K562 (cell line): ENCODE measurements around the gene GFOD1. TPM values are rescaled to one million over a fixed set of nuclear protein-coding genes. Genes with fewer than 3 reads are reported as not detected.

Experiments
- ARID3B ChIP-seq: fragments of 250-450 bp; sonication (Bioruptor Pico); IDR thresholded peaks from 2 replicates; pipeline ENCODE4 v1.4.0; 2020; ENCODE audit warnings: borderline replicate concordance
- ATF7 ChIP-seq: fragments of 450-650 bp; IDR thresholded peaks from 2 replicates; pipeline ENCODE4 v1.7.1; 2014; ENCODE audit warnings: mild to moderate bottlenecking, moderate library complexity
- BCLAF1 ChIP-seq, 2 experiments: fragments of 450-650 bp in 1 of 2; IDR thresholded peaks; 2 replicates each; pipeline ENCODE4 v1.6.1; 2011 to 2017; ENCODE audit warnings: low read depth in 2 of 2, antibody characterized with exemption in 1 of 2, borderline replicate concordance in 1 of 2, low read length in 1 of 2, mild to moderate bottlenecking in 1 of 2, mixed read lengths in 1 of 2; ENCODE audit not compliant: control insufficient read depth in 1 of 2
- CREBBP ChIP-seq: IDR thresholded peaks from one replicate; pipeline ENCODE4 v1.6.1; 2012; ENCODE audit warnings: low read depth, mild to moderate bottlenecking, control low read depth, inconsistent platforms, low read length
- CTBP1 ChIP-seq: fragments of 450-650 bp; IDR thresholded peaks from 2 replicates; pipeline ENCODE4 v1.6.1; 2016; ENCODE audit warnings: borderline replicate concordance
- EGR1 ChIP-seq: fragments of 450-650 bp; conservative IDR thresholded peaks from 2 replicates; pipeline ENCODE4 v1.6.1; 2017; ENCODE audit warnings: mild to moderate bottlenecking
- FOXA3 ChIP-seq, 2 experiments: fragments of 450-650 bp in 1 of 2; sonication (generic) in 1 of 2; formaldehyde crosslinking; IDR thresholded peaks in 1 of 2; conservative IDR thresholded peaks in 1 of 2; 2 replicates each; pipeline versions ENCODE4 v1.4.0 to v1.8.0; 2020 to 2022; ENCODE audit warnings: mild to moderate bottlenecking in 2 of 2, missing genetic modification reagents in 1 of 2
- MCM3 ChIP-seq: fragments of 450-650 bp; IDR thresholded peaks from 2 replicates; pipeline ENCODE4 v1.6.1; 2016
- NFRKB ChIP-seq: fragments of 450-650 bp; IDR thresholded peaks from 2 replicates; pipeline ENCODE4 v1.6.1; 2016; ENCODE audit warnings: low read depth
- RBM39 ChIP-seq: fragments of 200-400 bp; formaldehyde crosslinking; optimal IDR thresholded peaks from 2 replicates; pipeline ENCODE3; 2018; ENCODE audit warnings: low read depth, low read length
- TCF3 ChIP-seq: sonication (generic); formaldehyde crosslinking; IDR thresholded peaks from 2 replicates; pipeline ENCODE4 v1.4.0; 2020; ENCODE audit warnings: mild to moderate bottlenecking, missing genetic modification reagents
- ZFP1 ChIP-seq: fragments of 450-650 bp; formaldehyde crosslinking; IDR thresholded peaks from 2 replicates; pipeline ENCODE4 v1.4.0; 2020; ENCODE audit warnings: mild to moderate bottlenecking, mixed read lengths
- ZNF253 ChIP-seq: fragments of 250-450 bp; sonication (Bioruptor Pico); conservative IDR thresholded peaks from 2 replicates; pipeline ENCODE4 v1.6.1; 2021; ENCODE audit warnings: mild to moderate bottlenecking
- ZNF347 ChIP-seq: fragments of 450-650 bp; formaldehyde crosslinking; IDR thresholded peaks from 2 replicates; pipeline ENCODE4 v1.4.0; 2020; ENCODE audit warnings: low read depth, mild to moderate bottlenecking, moderate library complexity
- ZNF436 ChIP-seq: fragments of 250-450, 450-650 bp; sonication (Bioruptor Pico); formaldehyde crosslinking; IDR thresholded peaks from 2 replicates; pipeline ENCODE4 v1.7.0; 2020; ENCODE audit warnings: mild to moderate bottlenecking
- ZNF551 ChIP-seq: fragments of 250-450 bp; sonication (Bioruptor Pico); IDR thresholded peaks from 2 replicates; pipeline ENCODE4 v1.5.0; 2021; ENCODE audit warnings: mild to moderate bottlenecking, moderate library complexity
- ZNF583 ChIP-seq: fragments of 250-450 bp; sonication (Bioruptor Pico); IDR thresholded peaks from 2 replicates; pipeline ENCODE4 v1.4.0; 2020
- ZNF76 ChIP-seq: fragments of 250-450 bp; sonication (Bioruptor Pico); IDR thresholded peaks from 2 replicates; pipeline ENCODE4 v1.4.0; 2020; ENCODE audit warnings: mild to moderate bottlenecking, moderate library complexity, borderline replicate concordance
- polyA plus RNA-seq, 8 experiments: library from polyadenylated mRNA; depleted of rRNA in 4 of 8; stranded (reverse) in 5 of 8; unstranded in 3 of 8; fragments of >200 nt; fragmentation: Nextera tagmentation in 2 of 8; fragmentation: Illumina TruSeq in 1 of 8; extraction: Ambion mirVana in 2 of 8; extraction: Trizol in 1 of 8; gene quantifications; 2 replicates each; pipeline versions ENCODE4 v1.2.1 to v1.2.3, GENCODE V29; 2011 to 2014; ENCODE audit warnings: inconsistent platforms in 1 of 8, missing spikeins in 1 of 8
- total RNA-seq, 7 experiments: library from RNA; depleted of rRNA in 6 of 7; stranded (reverse); fragments of >200 nt in 6 of 7; fragmentation: Illumina TruSeq in 2 of 7; extraction: Trizol in 2 of 7; gene quantifications; 2 replicates each; pipeline versions ENCODE4 v1.2.1 to v1.2.3, GENCODE V29; 2011 to 2021; ENCODE audit warnings: low replicate concordance in 1 of 7
- TF ChIP-seq, protein P1 (sequence below): fragments of 450-650 bp; IDR thresholded peaks from 2 replicates; pipeline ENCODE4 v1.6.1; 2018; ENCODE audit not compliant: partially characterized antibody

Gene GFOD1
- total and polyA plus RNA-seq, 9 of the 15 experiments (the other 6 are each of a cell fraction or from before 2014, with no cell fraction given), result 3.8 to 12.0 (median 8.2) TPM

DNA sequence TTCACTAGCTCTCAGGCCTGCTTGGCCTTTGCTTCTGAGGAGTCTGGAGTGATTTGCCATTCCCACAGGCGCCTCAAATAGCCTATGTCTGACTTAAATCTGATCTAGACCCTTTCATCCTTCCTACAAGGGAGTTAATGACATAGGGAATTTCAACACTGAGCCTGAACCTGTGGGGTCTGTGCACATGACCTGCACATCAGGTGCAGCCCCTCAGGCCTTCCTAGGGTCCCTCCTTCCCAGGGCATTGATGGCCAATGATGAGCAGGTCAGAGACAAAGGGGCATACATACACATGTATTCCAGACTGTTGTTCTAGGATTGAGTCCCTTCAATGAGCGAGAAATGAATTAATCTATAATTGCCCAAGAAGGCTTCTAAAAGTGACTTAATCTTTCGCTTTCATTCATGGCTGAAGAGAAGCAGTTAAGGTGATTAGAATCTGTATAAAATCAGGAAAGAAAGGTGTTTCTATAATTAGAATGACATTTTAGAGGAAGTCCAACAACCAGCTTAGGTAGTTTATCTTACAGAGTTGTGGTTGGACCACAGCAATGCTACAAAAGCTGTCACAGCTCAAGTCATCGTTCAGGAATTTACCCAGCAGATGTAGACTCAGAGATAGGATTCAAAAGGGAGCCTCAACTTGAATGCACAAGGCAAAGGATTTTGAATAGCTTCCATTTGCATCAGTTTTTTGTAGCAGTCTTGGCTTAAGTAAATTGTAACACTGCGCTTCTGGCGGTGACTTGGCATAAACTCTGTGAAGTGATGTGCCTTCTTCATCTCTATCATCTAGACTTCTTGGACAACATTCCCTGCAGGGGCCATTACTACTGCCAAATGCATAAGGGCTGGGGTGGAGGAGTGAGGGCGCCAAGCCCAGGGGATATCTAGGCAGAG is 132.1 kb downstream of the GFOD1 start (continued):
- TF ChIP-seq ZNF436 (peak; percentile 65; the same call in 1 of the 2 replicates), NFRKB (0 out of 2 replicates have a peak, but pooled peaks have one; percentile 25), BCLAF1 (IDR thresholded peaks at IDR 0.05; ENCODE audit: borderline replicate concordance in 1 of 2, control insufficient read depth in 1 of 2, low read depth in 2 of 2, low read length in 1 of 2) (0 out of 4 replicates have a peak, but pooled peaks of 1 of the 2 experiments have one; percentile 41), TCF3 (CRISPR knock-in tag) (peak; percentile 93), CREBBP (no peak), ZFP1 (no peak), ZNF76 (0 out of 2 replicates have a peak, but pooled peaks have one; percentile 18), RBM39 (no peak), ZNF347 (CRISPR knock-in tag) (no peak), EGR1 (no peak), ZNF253 (no peak), MCM3 (no peak), ZNF551 (no peak), CTBP1 (peak; percentile 98), ATF7 (peak; percentile 92), ARID3B (CRISPR knock-in tag) (no peak), ZNF583 (CRISPR knock-in tag) (no peak; the same call in 1 of the 2 replicates), FOXA3 (CRISPR knock-in tag; conservative IDR thresholded peaks at IDR 0.05 in 1 of 2, IDR thresholded peaks at IDR 0.05 in 1 of 2) (peak in 1 of 2 experiments; percentile 13; a peak in 1 of 4 replicates)
- TF ChIP-seq, protein P1, sequence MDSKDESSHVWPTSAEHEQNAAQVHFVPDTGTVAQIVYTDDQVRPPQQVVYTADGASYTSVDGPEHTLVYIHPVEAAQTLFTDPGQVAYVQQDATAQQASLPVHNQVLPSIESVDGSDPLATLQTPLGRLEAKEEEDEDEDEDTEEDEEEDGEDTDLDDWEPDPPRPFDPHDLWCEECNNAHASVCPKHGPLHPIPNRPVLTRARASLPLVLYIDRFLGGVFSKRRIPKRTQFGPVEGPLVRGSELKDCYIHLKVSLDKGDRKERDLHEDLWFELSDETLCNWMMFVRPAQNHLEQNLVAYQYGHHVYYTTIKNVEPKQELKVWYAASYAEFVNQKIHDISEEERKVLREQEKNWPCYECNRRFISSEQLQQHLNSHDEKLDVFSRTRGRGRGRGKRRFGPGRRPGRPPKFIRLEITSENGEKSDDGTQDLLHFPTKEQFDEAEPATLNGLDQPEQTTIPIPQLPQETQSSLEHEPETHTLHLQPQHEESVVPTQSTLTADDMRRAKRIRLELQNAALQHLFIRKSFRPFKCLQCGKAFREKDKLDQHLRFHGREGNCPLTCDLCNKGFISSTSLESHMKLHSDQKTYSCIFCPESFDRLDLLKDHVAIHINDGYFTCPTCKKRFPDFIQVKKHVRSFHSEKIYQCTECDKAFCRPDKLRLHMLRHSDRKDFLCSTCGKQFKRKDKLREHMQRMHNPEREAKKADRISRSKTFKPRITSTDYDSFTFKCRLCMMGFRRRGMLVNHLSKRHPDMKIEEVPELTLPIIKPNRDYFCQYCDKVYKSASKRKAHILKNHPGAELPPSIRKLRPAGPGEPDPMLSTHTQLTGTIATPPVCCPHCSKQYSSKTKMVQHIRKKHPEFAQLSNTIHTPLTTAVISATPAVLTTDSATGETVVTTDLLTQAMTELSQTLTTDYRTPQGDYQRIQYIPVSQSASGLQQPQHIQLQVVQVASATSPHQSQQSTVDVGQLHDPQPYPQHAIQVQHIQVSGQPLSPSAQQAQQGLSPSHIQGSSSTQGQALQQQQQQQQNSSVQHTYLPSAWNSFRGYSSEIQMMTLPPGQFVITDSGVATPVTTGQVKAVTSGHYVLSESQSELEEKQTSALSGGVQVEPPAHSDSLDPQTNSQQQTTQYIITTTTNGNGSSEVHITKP, result no peak
